Kidney (tissue), 14 donors: ENCODE data around the gene JAKMIP1. TPM values are rescaled to one million over a fixed set of nuclear protein-coding genes. Genes with fewer than 3 reads are reported as not detected.
A peak's percentile ranks its signal among the peaks of the same experiment; 100 is the strongest.

ENCODE experiments used
- DNase-seq, 5 donors: peaks; one replicate each; pipeline ENCODE4 v3.0.0-alpha.2; 2013 to 2020
- FAIRE-seq: peaks from 2 replicates; lab custom pipeline; 2012; peaks lifted over from hg19 to GRCh38; lab: Jason Lieb, UNC
- H3K27ac ChIP-seq, 2 donors: one replicate each; pipeline ENCODE4 v1.7.0; 2013; ENCODE audit warnings: low read depth in 2 of 2, low read length in 2 of 2, inconsistent platforms in 1 of 2
- H3K27me3 ChIP-seq: one replicate; pipeline ENCODE4 v1.7.1; 2013; ENCODE audit warnings: low read length, inconsistent platforms; ENCODE audit not compliant: control insufficient read depth, insufficient read depth
- H3K36me3 ChIP-seq, 3 donors: one replicate each; pipeline versions ENCODE4 v1.7.0 to v1.7.1; 2013; ENCODE audit warnings: low read length in 3 of 3, control low read depth in 1 of 3, inconsistent platforms in 1 of 3; ENCODE audit not compliant: insufficient read depth in 3 of 3, control insufficient read depth in 2 of 3
- H3K4me1 ChIP-seq, 3 donors: one replicate each; pipeline versions ENCODE4 v1.7.0 to v1.7.1; 2013; ENCODE audit warnings: low read length in 3 of 3, inconsistent platforms in 1 of 3, low read depth in 1 of 3; ENCODE audit not compliant: control insufficient read depth in 2 of 3, insufficient read depth in 2 of 3
- H3K4me3 ChIP-seq, 3 donors: one replicate each; pipeline versions ENCODE4 v1.7.0 to v1.8.1; 2013; ENCODE audit warnings: low read length in 3 of 3, control low read depth in 1 of 3, inconsistent platforms in 1 of 3
- H3K9ac ChIP-seq, 3 donors: one replicate each; pipeline versions ENCODE4 v1.7.0 to v1.7.1; 2013; ENCODE audit warnings: low read length in 3 of 3, control low read depth in 1 of 3, inconsistent platforms in 1 of 3
- H3K9me3 ChIP-seq, 3 donors: one replicate each; pipeline versions ENCODE4 v1.7.0 to v1.7.1; 2013; ENCODE audit warnings: low read length in 3 of 3, control low read depth in 1 of 3, inconsistent platforms in 1 of 3; ENCODE audit not compliant: control insufficient read depth in 2 of 3, insufficient read depth in 1 of 3
- intact Hi-C: fragments of 100-400 bp; cut with DNase I; formaldehyde crosslinking; loops from one replicate; pipeline ENCODE4 v1.11.1; 2022
- polyA plus RNA-seq: library from polyadenylated mRNA; stranded (reverse); fragments of 350-450 nt; fragmentation: Illumina TruSeq; extraction: RNeasy Lipid Tissue Mini Kit (QIAGEN cat#74804); gene quantifications from one replicate; pipeline ENCODE4 v1.2.3, GENCODE V29; 2014; ENCODE audit warnings: low read depth, low replicate concordance; ENCODE audit not compliant: insufficient read depth
- total RNA-seq: library from RNA; stranded (reverse); fragmentation: NEBNext Ultra II Directional; extraction: Animal tissue kit (Norgen Biotek cat#: 25700); gene quantifications from one replicate; pipeline ENCODE4 v1.2.1, GENCODE V29; 2021
- TF ChIP-seq, protein P1 (sequence below): IDR thresholded peaks from 3 replicates; pipeline ENCODE4 v1.5.1; 2012; ENCODE audit warnings: mild to moderate bottlenecking, moderate library complexity, borderline replicate concordance; ENCODE audit not compliant: insufficient read depth; ENCODE audit errors: extremely low read depth
- donor health status: control.
- donor health status: control.
- donor health status: control.
- donor health status: control.
- donor health status: control.
- donor health status: DM: yes; HTN: yes; CAD: no.
- donor health status: Normal renal cell carcinoma (clear cell type).

JAKMIP1 gene
- total and polyA plus RNA-seq, 2 donors from 2014 or later: 0.69 TPM; not detected in 1

DNA sequence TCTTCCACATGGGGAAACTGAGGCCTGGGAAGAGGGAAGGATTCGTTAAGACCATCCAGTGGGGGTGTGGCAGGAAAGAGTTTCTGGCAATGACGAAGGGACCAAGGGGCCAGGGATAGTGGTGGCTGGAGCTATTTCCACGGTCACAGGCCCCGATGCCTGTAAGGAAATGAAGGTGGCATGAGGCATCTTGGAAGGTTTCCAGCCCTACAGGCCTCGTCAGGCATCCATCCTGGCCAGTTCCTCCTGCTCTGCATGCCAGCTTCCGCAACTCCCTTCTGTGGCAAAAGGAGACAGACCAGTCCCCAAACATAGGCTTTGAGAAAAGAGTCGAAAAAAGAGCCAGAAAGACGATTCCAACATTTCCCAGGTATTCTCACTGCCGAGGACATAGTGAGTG, 173.0 kb downstream of the JAKMIP1 start:
- Histone ChIP-seq H3K9me3 (no peaks in the 10 kb centered on the region), H3K36me3 (no peaks in the 10 kb centered on the region), H3K27ac (no peak overlapping the region), H3K4me1 (peaks cover 0 to 8% (median 7%) of the 10 kb centered on the region in 3 donors), H3K27me3 (no peaks in the 10 kb centered on the region), H3K4me3 (no peak overlapping the region), H3K9ac (no peak overlapping the region)
- DNase-seq: peak in 1 of 5 donors; percentile 54
- intact Hi-C loops: no loop called here
- TF ChIP-seq, protein P1, sequence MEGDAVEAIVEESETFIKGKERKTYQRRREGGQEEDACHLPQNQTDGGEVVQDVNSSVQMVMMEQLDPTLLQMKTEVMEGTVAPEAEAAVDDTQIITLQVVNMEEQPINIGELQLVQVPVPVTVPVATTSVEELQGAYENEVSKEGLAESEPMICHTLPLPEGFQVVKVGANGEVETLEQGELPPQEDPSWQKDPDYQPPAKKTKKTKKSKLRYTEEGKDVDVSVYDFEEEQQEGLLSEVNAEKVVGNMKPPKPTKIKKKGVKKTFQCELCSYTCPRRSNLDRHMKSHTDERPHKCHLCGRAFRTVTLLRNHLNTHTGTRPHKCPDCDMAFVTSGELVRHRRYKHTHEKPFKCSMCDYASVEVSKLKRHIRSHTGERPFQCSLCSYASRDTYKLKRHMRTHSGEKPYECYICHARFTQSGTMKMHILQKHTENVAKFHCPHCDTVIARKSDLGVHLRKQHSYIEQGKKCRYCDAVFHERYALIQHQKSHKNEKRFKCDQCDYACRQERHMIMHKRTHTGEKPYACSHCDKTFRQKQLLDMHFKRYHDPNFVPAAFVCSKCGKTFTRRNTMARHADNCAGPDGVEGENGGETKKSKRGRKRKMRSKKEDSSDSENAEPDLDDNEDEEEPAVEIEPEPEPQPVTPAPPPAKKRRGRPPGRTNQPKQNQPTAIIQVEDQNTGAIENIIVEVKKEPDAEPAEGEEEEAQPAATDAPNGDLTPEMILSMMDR: no peak
- no peak for FAIRE-seq

DNA sequence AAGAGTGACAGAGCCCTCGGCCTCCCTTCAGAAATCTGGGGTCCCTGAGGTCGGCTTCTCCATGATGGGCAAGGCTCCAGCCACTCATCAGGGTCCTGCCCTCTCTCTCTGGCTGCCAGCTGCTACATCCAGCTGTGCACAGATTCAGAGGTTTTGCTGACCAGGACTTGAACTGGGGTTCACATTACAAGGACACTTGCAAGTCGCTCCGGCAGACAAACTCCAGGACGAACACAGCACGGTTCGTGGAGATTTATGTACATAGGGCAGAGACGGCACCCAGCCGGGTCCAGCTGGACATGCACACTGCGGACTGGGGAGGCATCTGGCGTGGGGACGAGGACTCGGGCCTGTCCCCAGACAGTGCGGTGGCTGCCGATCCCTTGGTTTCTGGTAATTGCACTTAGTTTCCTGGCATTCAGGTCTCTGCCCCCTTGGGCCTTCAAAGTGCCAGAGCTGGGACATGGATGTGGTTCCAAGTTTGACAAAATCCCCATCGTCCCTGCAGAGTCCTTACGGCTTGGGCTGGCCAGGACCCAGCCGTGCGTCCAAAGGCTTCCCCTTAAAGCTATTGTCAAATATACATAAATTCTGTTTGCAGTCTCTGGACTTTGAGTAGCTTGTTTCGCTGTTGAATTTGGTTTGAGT, 175.9 kb downstream of the JAKMIP1 start:
- H3K27me3 ChIP-seq: no peaks in the 10 kb centered on the region
- H3K4me3 ChIP-seq: no peak overlapping the region
- no peaks in the 10 kb centered on the region for H3K4me1 ChIP-seq
- no peaks in the 10 kb centered on the region for H3K36me3 ChIP-seq
- TF ChIP-seq, protein P1: no peak
- no peak overlapping the region for H3K9ac ChIP-seq
- peak; percentile 58 to 82 (median 59) for DNase-seq
- no peaks in the 10 kb centered on the region for H3K9me3 ChIP-seq
- no peak for FAIRE-seq
- H3K27ac ChIP-seq: no peak overlapping the region
- intact Hi-C loops: no loop called here

GRCh38 chr4:6023731-6024130, 176.6 kb downstream of the JAKMIP1 start:
- peak in 1 of 5 donors; percentile 32 for DNase-seq
- intact Hi-C loops: no loop called here
- H3K9ac ChIP-seq: no peak overlapping the region
- H3K9me3 ChIP-seq: no peaks in the 10 kb centered on the region
- H3K27ac ChIP-seq: no peak overlapping the region
- H3K4me3 ChIP-seq: no peak overlapping the region
- no peaks in the 10 kb centered on the region for H3K36me3 ChIP-seq
- H3K27me3 ChIP-seq: no peaks in the 10 kb centered on the region
- no peaks in the 10 kb centered on the region for H3K4me1 ChIP-seq
- TF ChIP-seq, protein P1: no peak
- FAIRE-seq: no peak
